ENCODE data around the gene MORC1.

- TF ChIP-seq CTCF (IDR thresholded peaks at IDR 0.05; ENCODE audit: poor library complexity, severe bottlenecking) (no peak), POLR2AphosphoS5 (IDR thresholded peaks at IDR 0.05) (no peak), REST (IDR thresholded peaks at IDR 0.05; ENCODE audit: borderline replicate concordance) (no peak), SMC3 (conservative IDR thresholded peaks at IDR 0.05; ENCODE audit: poor library complexity) (no peak), EZH2 (IDR thresholded peaks at IDR 0.05; ENCODE audit: borderline replicate concordance, insufficient read depth, low read length, poor library complexity, severe bottlenecking) (no peak), TAF1 (IDR thresholded peaks at IDR 0.05; ENCODE audit: low read depth) (no peak), MXI1 (conservative IDR thresholded peaks at IDR 0.05; ENCODE audit: poor library complexity, severe bottlenecking) (no peak), RAD21 (conservative IDR thresholded peaks at IDR 0.05) (no peak)
Observed at GRCh38 chr3:109071350-109072142, 46.4 kb downstream of the MORC1 start.
